Body of pancreas (tissue), 4 donors: ENCODE data around the gene GGA1. TPM values are rescaled to one million over a fixed set of nuclear protein-coding genes. Genes with fewer than 3 reads are reported as not detected.

Source experiments
- ATAC-seq: fragments of 150-250 bp; one replicate; pipeline ENCODE4 v1.9.1; 2016
- DNase-seq, 4 donors: peaks; one replicate each; pipeline ENCODE4 v3.0.0-alpha.2; 2019
- H3K27ac ChIP-seq, 4 donors: fragments of 200-600 bp; sonication (generic); 1 replicate in 3 of 4; 2 replicates in 1 of 4; pipeline versions ENCODE4 v1.5.1 to v1.6.1; 2016 to 2019; ENCODE audit warnings: mild to moderate bottlenecking in 1 of 4, mixed read lengths in 1 of 4, moderate library complexity in 1 of 4
- H3K27me3 ChIP-seq, 2 donors: fragments of 200-600 bp; sonication (generic); one replicate each; pipeline ENCODE4 v1.6.0; 2016; ENCODE audit warnings: mild to moderate bottlenecking in 1 of 2
- H3K36me3 ChIP-seq, 2 donors: fragments of 200-600 bp; sonication (generic); replicated peaks in 1 of 2; 2 replicates each; pipeline ENCODE4 v1.5.1; 2016; ENCODE audit warnings: low read depth in 2 of 2; ENCODE audit not compliant: insufficient read depth in 1 of 2
- H3K4me1 ChIP-seq: fragments of 200-600 bp; sonication (generic); one replicate; pipeline ENCODE4 v1.6.0; 2016
- H3K4me3 ChIP-seq, 2 donors: fragments of 200-600 bp; sonication (generic); 1 replicate in 1 of 2; 2 replicates in 1 of 2; pipeline ENCODE4 v1.5.1; 2016 to 2019
- H3K9me3 ChIP-seq, 3 donors: fragments of 200-600 bp; sonication (generic); 1 replicate in 2 of 3; 2 replicates in 1 of 3; pipeline ENCODE4 v1.5.1; 2016
- POLR2A ChIP-seq, 3 donors: fragments of 450-650 bp; IDR thresholded peaks; one replicate each; pipeline ENCODE4 v1.6.1; 2016; ENCODE audit warnings: antibody characterized with exemption in 3 of 3, mild to moderate bottlenecking in 2 of 3
- WGBS, 2 donors: methylation state at CpG; one replicate each; pipeline ENCODE4 v1.1.5; 2017; 5-methylcytosine and 5-hydroxymethylcytosine counted together
- intact Hi-C: fragments of 100-400 bp; cut with DNase I; formaldehyde crosslinking; loops from one replicate; pipeline ENCODE4 v1.15.1; 2023
- total RNA-seq, 2 donors: library from RNA; depleted of rRNA; stranded (reverse); fragments of >200 nt; gene quantifications; one replicate each; pipeline ENCODE4 v1.1.0, GENCODE V29; 2016
- TF ChIP-seq, protein P1 (sequence below), 7 experiments: fragments of 450-650 bp in 4 of 7; fragments of 200-600 bp in 3 of 7; sonication (generic) in 3 of 7; IDR thresholded peaks; one replicate each; pipeline ENCODE4 v1.5.1; 2016 to 2019; ENCODE audit warnings: antibody characterized with exemption in 7 of 7

The GGA1 gene
- total RNA-seq, 2 donors from 2014 or later = 38.4 to 42.5 TPM

DNA sequence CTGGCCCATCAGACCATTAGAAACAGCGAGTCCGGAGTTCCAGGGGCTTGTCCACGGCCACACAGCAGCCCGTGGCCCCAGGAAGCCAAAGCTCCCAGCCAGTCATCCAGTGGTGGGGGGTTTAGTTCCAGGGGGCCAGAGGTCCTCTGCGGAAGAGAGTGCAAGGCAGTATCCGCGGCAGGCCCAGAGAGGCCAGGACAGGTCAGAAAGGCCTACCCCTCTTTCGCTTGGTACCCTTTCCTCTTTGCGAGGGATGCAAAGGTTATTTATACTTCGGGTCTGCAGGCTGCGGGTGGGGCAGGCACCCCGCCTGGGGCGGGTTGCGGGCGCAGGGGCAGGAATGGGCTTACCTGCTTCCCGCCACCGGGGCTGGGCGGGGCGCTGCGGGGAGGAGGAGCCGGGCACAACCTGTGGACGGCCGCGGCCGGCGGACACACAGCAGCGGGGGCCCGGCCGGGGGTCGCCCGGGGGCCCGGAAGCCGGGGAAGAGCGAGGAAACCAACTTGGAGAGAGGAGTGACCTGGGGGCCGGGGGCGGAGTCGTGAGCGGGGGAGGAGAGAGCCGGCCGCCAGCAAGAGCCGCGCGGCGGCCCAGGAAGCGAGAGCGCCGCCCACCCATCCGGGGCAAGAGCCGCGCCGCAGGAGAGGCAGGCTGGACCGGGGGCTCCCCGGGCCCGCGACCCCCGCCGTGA, 30.6 kb downstream of the GGA1 start, which contains the start of gene SH3BP1:
SH3BP1 (plus strand) TSS at position 600 of the 691 bp plus-strand sequence. CDS start 119 bp downstream, outside the sequence.
- H3K27ac ChIP-seq = peak within 1 kb of the TSS in 2 of 4 donors; percentile 18 to 49
- no peaks in the 10 kb centered on the region for H3K27me3 ChIP-seq
- WGBS, 2 donors = 4 to 31% methylated on average over 13 to 55 of the region's 57 CpGs
- no peaks in the 10 kb centered on the region for H3K36me3 ChIP-seq
- TF ChIP-seq POLR2A (IDR thresholded peaks at IDR 0.05) = peak in 1 of 3 donors; percentile 11
- TF ChIP-seq, protein P1, sequence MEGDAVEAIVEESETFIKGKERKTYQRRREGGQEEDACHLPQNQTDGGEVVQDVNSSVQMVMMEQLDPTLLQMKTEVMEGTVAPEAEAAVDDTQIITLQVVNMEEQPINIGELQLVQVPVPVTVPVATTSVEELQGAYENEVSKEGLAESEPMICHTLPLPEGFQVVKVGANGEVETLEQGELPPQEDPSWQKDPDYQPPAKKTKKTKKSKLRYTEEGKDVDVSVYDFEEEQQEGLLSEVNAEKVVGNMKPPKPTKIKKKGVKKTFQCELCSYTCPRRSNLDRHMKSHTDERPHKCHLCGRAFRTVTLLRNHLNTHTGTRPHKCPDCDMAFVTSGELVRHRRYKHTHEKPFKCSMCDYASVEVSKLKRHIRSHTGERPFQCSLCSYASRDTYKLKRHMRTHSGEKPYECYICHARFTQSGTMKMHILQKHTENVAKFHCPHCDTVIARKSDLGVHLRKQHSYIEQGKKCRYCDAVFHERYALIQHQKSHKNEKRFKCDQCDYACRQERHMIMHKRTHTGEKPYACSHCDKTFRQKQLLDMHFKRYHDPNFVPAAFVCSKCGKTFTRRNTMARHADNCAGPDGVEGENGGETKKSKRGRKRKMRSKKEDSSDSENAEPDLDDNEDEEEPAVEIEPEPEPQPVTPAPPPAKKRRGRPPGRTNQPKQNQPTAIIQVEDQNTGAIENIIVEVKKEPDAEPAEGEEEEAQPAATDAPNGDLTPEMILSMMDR (IDR thresholded peaks at IDR 0.05) = peak in 1 of 7 experiments; percentile 17
- peak; percentile 54 for ATAC-seq
- DNase-seq = peak; percentile 37 to 64 (median 57)
- H3K4me1 ChIP-seq = peaks cover 35% of the 10 kb centered on the region
- intact Hi-C loops = no loop called here
- H3K4me3 ChIP-seq = peak within 1 kb of the TSS; percentile 20 to 49
- no peaks in the 10 kb centered on the region for H3K9me3 ChIP-seq

DNA sequence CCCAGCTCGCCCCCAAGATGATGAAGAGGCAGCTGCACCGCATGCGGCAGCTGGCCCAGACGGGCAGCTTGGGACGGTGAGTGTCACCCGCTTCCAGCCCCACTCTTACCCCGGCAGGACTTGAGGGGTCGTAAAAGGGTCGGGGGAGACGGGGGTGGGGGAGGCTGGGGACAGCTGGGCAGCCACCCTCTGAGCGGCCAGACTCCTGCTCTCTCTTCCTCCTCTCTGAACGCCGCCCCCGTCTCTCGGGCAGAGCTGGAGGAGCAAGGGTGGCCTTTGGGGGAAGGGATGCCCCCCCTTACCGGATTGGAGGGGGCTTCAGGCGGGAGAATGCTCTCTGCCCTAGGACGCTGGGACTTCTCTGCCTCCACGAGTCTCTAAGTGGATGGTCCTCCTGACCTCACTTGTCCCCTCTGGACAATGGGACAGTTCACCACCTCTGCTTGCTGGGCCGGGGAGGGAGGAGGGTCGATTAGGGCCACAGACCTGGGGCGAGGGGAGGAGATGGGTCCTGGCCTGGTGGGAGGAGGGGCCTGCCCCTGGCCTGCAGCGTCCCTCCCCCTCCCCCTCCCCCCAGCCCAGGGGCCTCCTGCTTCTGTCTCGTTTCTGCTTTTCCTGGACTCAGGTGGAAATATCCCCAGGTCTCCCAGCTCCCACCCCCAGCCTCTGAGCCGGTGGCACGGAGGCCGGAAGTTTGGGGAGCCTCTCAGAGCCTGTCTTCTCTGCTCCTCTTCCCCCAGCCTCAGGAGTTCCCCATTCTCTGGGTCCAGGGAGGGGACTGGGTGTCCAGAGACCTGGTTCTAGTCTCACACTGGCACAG, 31.3 kb downstream of the GGA1 start:
- no peaks in the 10 kb centered on the region for H3K36me3 ChIP-seq
- TF ChIP-seq POLR2A (IDR thresholded peaks at IDR 0.05) = no peak
- TF ChIP-seq, protein P1 (IDR thresholded peaks at IDR 0.05) = no peak
- H3K27ac ChIP-seq = peak overlapping the region in 2 of 4 donors; percentile 18 to 49
- H3K4me3 ChIP-seq = peak overlapping the region; percentile 20 to 49
- 10 to 54% methylated on average over 3 to 27 of the region's 27 CpGs for WGBS, 2 donors
- H3K4me1 ChIP-seq = peaks cover 35% of the 10 kb centered on the region
- no peaks in the 10 kb centered on the region for H3K27me3 ChIP-seq
- ATAC-seq (peak; percentile 5), DNase-seq (peak in 1 of 4 donors; percentile 17)
- H3K9me3 ChIP-seq = no peaks in the 10 kb centered on the region
- intact Hi-C loops = loop anchor here (10.0 kb wide), 1 partner anchor 145 kb away; no protein-coding TSS in a partner anchor

DNA sequence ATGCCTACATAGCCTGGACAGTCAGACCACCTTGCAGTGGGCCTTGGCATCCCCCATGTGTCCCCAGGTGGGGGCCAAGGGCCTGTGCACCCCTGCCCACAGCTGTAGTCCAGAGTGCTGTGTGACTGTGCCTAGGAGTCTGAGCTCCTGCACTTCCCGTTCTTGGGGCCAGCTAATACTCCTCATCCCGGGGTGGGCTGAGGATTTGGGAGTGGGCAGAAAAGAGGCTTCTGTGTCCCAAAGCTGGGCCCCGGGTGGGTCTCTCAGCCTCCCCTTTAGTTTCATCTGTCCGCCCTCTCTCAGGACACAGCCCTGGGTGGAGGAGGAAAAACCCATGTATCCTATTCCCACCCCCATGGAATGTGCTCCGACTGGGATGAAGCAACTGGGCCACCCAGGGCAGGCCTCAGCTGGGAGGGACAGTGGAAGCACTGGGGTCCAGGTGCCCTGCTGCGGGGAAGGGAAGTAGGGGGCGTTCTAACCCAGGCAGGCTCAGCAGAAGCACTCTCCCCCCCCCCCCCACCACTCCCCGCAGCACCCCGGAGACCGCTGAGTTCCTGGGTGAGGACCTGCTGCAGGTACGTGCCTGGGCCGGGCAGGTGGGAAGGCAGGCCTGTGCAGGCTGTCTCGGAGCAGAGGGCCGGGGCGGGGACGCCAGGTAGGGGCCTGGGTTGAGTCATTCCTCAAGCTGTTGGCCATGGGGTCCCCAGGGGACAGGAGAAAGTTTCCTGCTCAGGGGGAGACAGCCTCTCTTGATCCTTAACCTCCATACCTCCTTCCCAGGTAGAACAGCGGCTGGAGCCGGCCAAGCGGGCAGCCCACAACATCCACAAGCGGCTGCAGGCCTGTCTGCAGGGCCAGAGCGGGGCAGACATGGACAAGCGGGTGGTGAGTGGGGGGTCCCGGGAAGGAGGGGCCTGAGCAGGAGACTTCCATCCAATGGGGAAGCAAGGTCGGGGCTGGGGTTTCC, 32.2 kb downstream of the GGA1 start:
- WGBS, 2 donors = 68 to 81% methylated on average over 13 to 24 of the region's 24 CpGs
- no peaks in the 10 kb centered on the region for H3K36me3 ChIP-seq
- ATAC-seq (no peak), DNase-seq (peak in 1 of 4 donors; percentile 15)
- no peak overlapping the region for H3K4me3 ChIP-seq
- TF ChIP-seq, protein P1 (IDR thresholded peaks at IDR 0.05) = no peak
- TF ChIP-seq POLR2A (IDR thresholded peaks at IDR 0.05) = no peak
- no peak overlapping the region for H3K27ac ChIP-seq
- intact Hi-C loops = loop anchor here (10.0 kb wide), 1 partner anchor 144 kb away; no protein-coding TSS in a partner anchor
- no peaks in the 10 kb centered on the region for H3K9me3 ChIP-seq
- H3K4me1 ChIP-seq = peaks cover 35% of the 10 kb centered on the region
- H3K27me3 ChIP-seq = no peaks in the 10 kb centered on the region

DNA sequence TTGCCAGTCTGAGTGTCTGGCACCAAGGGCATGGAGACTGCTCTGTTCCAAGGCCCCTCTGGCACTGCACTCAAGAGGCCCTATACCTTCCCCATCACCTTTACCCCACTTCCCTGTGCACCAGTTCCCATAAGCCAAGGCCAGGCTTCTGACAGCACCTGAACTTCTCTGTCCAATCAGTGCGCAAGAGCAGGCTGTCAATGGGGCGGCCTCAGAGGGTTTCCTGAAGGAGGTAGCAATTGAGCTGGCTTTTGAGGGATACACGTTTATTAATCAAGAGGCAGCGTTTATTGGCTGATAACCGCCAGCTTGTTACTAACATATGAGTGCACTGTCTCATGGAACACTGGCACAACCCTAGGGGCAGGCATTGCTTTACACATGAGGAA, 32.9 kb downstream of the GGA1 start:
- no peak overlapping the region for H3K27ac ChIP-seq
- H3K9me3 ChIP-seq = no peaks in the 10 kb centered on the region
- TF ChIP-seq, protein P1 (IDR thresholded peaks at IDR 0.05) = no peak
- no peak for TF ChIP-seq POLR2A (IDR thresholded peaks at IDR 0.05)
- peaks cover 35% of the 10 kb centered on the region for H3K4me1 ChIP-seq
- no peaks in the 10 kb centered on the region for H3K36me3 ChIP-seq
- no peak for ATAC-seq
- intact Hi-C loops = loop anchor here (10.0 kb wide), 1 partner anchor 143 kb away; no protein-coding TSS in a partner anchor
- WGBS, 2 donors = 59 to 70% methylated on average over 4 to 5 of the region's 5 CpGs
- no peak overlapping the region for H3K4me3 ChIP-seq
- no peaks in the 10 kb centered on the region for H3K27me3 ChIP-seq
- DNase-seq = no peak
